ENCODE measurements around the gene PEDS1.
A peak's percentile ranks its signal among the peaks of the same experiment; 100 is the strongest.
"Not testable (repeated sequence)": the region's sequence is repeated elsewhere in the genome, so short reads cannot be mapped to it uniquely, and the experiment has no call there.

Gene PEDS1

GRCh38 chr20:50189681-50190250 is 36.2 kb upstream of the PEDS1 start:
- peak; percentile 33 to 35 for DNase-seq

- DNase-seq: no peak
These were observed 35.6 kb upstream of the PEDS1 start for GRCh38 chr20:50188879-50189680.

DNA sequence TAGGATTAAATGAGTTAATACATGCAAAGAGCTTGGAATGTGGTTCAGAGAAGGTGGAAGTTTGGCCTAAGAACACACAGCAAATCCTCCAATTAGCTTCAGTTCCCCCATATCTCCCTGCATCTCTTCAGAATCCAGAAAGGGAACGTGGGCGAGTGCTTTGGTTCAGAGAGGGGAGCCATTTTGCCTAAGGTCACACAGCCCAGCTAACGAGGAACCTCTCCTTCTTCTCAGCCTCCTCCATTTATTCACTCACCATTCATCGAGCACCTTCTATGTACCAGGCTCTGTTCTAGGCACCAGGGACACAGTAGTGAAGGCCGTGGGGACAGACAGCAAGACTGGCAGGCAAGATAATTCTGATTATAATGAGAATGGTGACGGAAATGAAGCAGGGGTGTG is 34.8 kb upstream of the PEDS1 start:
- no peak for DNase-seq

DNA sequence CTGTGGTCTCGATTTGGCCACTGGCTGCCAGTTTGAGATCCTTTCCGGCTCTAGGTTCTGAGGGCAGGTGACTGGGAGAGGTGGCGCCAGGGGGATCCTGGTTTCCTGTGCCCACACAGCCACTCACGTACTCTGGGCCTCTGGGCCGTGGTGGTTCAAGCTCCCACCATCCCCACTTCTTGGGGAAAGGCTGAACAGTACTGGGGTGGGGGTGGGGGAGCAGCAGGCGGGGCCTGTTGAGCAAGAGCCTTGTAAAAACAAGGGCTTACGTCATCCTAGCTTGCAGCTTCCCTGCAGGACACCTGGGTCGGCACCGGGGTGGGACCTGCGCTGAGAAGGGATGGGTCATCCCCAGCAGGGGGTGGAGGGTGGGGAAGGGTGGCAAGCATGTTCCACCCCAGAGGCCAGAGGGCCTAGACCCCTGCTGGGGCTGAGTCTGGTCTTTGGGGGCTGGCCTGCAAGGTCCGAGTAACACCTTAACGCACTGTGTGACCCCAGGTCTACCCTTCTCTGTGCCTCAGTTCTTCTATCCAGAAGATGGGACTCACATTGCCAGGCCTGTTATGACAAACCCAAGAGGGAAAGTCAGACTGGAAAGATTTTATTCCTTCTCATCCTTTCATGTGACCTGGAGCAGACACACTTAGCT is 34.0 kb upstream of the PEDS1 start:
- DNase-seq: peak in 1 of 2 donors; percentile 19

DNA sequence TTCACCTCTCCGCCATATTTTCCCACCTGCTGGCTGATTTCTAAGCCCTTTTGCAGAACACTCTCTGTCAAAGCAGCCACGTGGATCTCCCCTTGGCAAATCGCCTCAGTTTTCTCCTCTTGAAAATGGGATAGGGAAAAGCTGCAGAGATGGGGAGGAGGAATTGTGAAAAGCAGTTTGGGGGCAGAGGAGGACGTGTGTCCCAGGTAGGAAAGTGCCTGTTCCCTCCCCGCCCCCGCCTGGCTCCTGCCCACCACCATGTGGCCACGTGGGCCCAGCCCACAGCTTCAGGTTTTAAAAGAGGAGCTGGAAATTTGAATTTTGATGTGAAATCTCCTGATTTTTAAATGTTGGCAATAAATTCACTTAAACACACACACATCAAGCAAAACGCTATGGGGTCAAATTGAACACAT is 33.5 kb upstream of the PEDS1 start:
- no peak for DNase-seq

GRCh38 chr20:50186151-50186885 is 32.8 kb upstream of the PEDS1 start:
- DNase-seq: peak; percentile 79 to 84

- no peak for DNase-seq
These were observed 31.9 kb upstream of the PEDS1 start for GRCh38 chr20:50185426-50185825.

- DNase-seq: no peak
These were observed 28.8 kb upstream of the PEDS1 start for GRCh38 chr20:50182346-50182745.

DNA sequence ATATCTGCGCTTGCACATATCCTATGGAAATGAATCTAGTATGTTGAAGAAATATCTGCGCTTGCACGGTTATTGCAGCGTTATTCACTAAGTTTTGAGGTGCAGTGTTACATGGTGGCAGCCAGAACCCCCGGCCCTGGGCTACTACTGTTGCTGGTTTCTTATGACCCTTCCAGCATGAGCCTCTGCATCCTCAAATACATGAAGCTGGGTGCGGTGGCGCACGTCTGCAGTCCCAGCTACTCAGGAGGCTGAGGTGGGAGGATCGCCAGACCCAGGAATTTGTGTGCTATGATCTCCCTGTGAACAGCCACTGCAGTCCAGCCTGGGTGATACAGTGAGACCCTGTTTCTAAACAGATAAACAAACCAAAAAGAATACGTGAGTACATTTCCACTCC is 27.8 kb upstream of the PEDS1 start:
- no peak for DNase-seq

- not testable (repeated sequence) for DNase-seq
These were observed 25.1 kb upstream of the PEDS1 start for GRCh38 chr20:50178672-50179071.

- no peak for DNase-seq
These were observed 22.7 kb upstream of the PEDS1 start for GRCh38 chr20:50175938-50176933.

- DNase-seq: no peak
These were observed 20.9 kb upstream of the PEDS1 start for GRCh38 chr20:50174456-50174855.

- no peak for DNase-seq
These were observed 19.0 kb upstream of the PEDS1 start for GRCh38 chr20:50172347-50173013.

- DNase-seq: no peak
These were observed 17.2 kb upstream of the PEDS1 start for GRCh38 chr20:50170549-50171220.

DNA sequence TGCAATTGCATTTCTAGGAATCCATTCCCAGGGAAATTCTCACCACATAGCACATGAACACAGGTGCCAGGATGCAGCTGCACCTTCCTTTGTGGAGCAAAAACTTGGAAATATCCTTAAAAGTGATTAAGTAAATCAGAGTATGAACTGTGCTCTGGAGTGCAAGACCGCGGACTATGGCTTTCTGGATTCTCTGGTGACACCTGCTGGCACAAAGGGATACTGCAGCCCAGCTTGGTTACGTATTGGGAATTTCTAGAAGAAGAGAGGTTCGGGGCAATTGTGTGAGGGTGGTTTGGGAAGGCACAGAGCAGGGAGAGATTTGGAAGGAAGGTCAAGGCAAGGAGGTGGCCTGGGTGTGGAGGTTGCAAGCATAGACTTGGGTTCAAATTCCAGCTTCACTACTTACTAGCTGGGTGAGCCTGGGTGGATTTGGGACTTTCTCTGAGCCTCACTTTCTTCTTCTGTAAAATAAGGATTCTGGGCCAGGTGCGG is 15.9 kb upstream of the PEDS1 start:
- DNase-seq: peak; percentile 77 to 83

GRCh38 chr20:50165684-50166554 is 12.4 kb upstream of the PEDS1 start:
- peak; percentile 58 to 88 for DNase-seq

DNA sequence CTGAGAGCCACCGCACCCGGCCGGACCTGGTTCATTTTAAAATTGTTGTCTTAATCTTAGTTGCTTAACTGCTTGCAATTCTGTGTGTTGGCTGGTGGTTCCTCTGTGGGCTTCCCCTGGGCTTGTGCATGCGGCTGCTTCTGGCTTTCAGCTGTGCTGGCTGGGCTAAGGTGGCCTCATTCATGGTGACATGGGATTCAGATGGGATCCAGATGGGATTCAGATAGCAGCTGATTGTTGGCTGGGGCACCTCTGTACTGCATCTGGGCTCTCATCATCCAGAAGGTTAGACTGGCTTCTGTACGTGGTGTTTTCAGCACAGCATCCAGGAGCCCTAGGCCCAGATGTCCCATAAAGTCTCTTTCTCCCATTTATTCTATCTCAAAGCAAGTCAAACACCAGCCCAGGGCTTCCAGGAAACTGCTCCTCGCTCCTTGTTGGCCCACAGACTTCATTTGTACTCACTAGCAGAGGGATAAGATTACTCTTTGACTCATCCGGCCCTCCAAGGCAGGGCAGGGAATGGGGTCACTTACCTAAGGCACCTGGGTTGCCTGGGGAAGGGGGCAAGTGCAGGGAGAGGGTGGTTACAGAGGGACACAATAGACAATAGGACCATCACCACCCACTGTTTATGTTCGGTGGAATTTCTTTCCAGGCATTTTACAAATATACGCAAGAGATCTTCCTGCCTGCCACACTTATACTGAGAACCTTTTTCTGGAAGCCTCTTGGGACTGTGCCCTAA is 10.2 kb upstream of the PEDS1 start:
- no peak for DNase-seq

- not testable (repeated sequence) for DNase-seq
These were observed 8.0 kb upstream of the PEDS1 start for GRCh38 chr20:50161494-50161893.

GRCh38 chr20:50153153-50153499 is 397 bp downstream of the PEDS1 start:
- DNase-seq: no peak

Data from CD4-positive, alpha-beta T cell treated with Interleukin-1 beta for 1 hour (primary cell).